Neuronal stem cell (in vitro differentiated cells): ENCODE data around the gene RUNX1.
A peak's percentile ranks its signal among the peaks of the same experiment; 100 is the strongest.

Experiments
- DNase-seq: peaks from one replicate; pipeline ENCODE4 v3.0.0-alpha.2; 2013; ENCODE audit warnings: low spot score
- H2AFZ ChIP-seq: one replicate; pipeline ENCODE4 v1.6.1; 2013; ENCODE audit warnings: mild to moderate bottlenecking, low read length, inconsistent platforms
- H2AK5ac ChIP-seq: 2 replicates; pipeline ENCODE4 v1.6.1; 2013; ENCODE audit warnings: low read depth, mild to moderate bottlenecking, inconsistent platforms, low read length, moderate library complexity, mixed read lengths
- H2BK120ac ChIP-seq: 2 replicates; pipeline ENCODE4 v1.6.1; 2013; ENCODE audit warnings: low read depth, mild to moderate bottlenecking, inconsistent platforms, low read length, moderate library complexity, mixed read lengths
- H2BK12ac ChIP-seq: one replicate; pipeline ENCODE4 v1.6.1; 2013; ENCODE audit warnings: low read length, inconsistent platforms
- H2BK15ac ChIP-seq: 2 replicates; pipeline ENCODE4 v1.6.1; 2013; ENCODE audit warnings: mild to moderate bottlenecking, low read length, inconsistent platforms, mixed read lengths
- H2BK5ac ChIP-seq: one replicate; pipeline ENCODE4 v1.6.1; 2013; ENCODE audit warnings: inconsistent platforms, mild to moderate bottlenecking, low read length, moderate library complexity
- H3K14ac ChIP-seq: one replicate; pipeline ENCODE4 v1.6.1; 2013; ENCODE audit warnings: low read length, inconsistent platforms
- H3K18ac ChIP-seq: 2 replicates; pipeline ENCODE4 v1.6.1; 2013; ENCODE audit warnings: low read length, inconsistent platforms
- H3K23ac ChIP-seq: 2 replicates; pipeline ENCODE4 v1.6.1; 2013; ENCODE audit warnings: low read depth, mild to moderate bottlenecking, mixed read lengths, low read length, inconsistent platforms; ENCODE audit not compliant: poor library complexity
- H3K27ac ChIP-seq: replicated peaks from 3 replicates; pipeline ENCODE4 v1.5.1; 2013; ENCODE audit warnings: low read length, inconsistent platforms
- H3K27me3 ChIP-seq, 3 experiments: 2 replicates each; pipeline ENCODE4 v1.6.1; 2013; ENCODE audit warnings: low read length in 3 of 3, mild to moderate bottlenecking in 2 of 3, inconsistent platforms in 1 of 3, low read depth in 1 of 3, mixed read lengths in 1 of 3, moderate library complexity in 1 of 3; ENCODE audit not compliant: control insufficient read depth in 3 of 3, insufficient read depth in 3 of 3
- H3K36me3 ChIP-seq, 2 donors: replicated peaks in 1 of 2; 2 replicates each; pipeline ENCODE4 v1.6.1; 2013; ENCODE audit warnings: low read length in 2 of 2; ENCODE audit not compliant: control insufficient read depth in 2 of 2, insufficient read depth in 2 of 2
- H3K4ac ChIP-seq: 2 replicates; pipeline ENCODE4 v1.6.1; 2013; ENCODE audit warnings: inconsistent platforms, mild to moderate bottlenecking, low read length, moderate library complexity
- H3K4me1 ChIP-seq, 2 donors: 1 replicate in 1 of 2; 2 replicates in 1 of 2; pipeline ENCODE4 v1.6.1; 2013; ENCODE audit warnings: low read length in 2 of 2, low read depth in 1 of 2; ENCODE audit not compliant: control insufficient read depth in 2 of 2, insufficient read depth in 1 of 2
- H3K4me2 ChIP-seq: one replicate; pipeline ENCODE4 v1.6.1; 2013; ENCODE audit warnings: mild to moderate bottlenecking, low read length, inconsistent platforms; ENCODE audit not compliant: insufficient read depth, poor library complexity, severe bottlenecking
- H3K4me3 ChIP-seq, 2 donors: 2 replicates each; pipeline ENCODE4 v1.5.1; 2013; ENCODE audit warnings: low read length in 2 of 2, mild to moderate bottlenecking in 2 of 2, inconsistent platforms in 1 of 2, moderate library complexity in 1 of 2
- H3K79me1 ChIP-seq: one replicate; pipeline ENCODE4 v1.6.1; 2013; ENCODE audit warnings: low read depth, mild to moderate bottlenecking, inconsistent platforms, low read length, moderate library complexity
- H3K9ac ChIP-seq: one replicate; pipeline ENCODE4 v1.6.1; 2013; ENCODE audit warnings: mild to moderate bottlenecking, low read depth, low read length, inconsistent platforms; ENCODE audit not compliant: poor library complexity
- H3K9me3 ChIP-seq, 2 donors: replicated peaks in 1 of 2; 2 replicates each; pipeline versions ENCODE3 to v1.6.1; 2013; ENCODE audit warnings: low read length in 2 of 2, mild to moderate bottlenecking in 2 of 2, inconsistent platforms in 1 of 2, low read depth in 1 of 2, mixed read lengths in 1 of 2, moderate library complexity in 1 of 2; ENCODE audit not compliant: control insufficient read depth in 2 of 2, insufficient read depth in 1 of 2
- H4K8ac ChIP-seq: one replicate; pipeline ENCODE4 v1.6.1; 2013; ENCODE audit warnings: low read depth, mild to moderate bottlenecking, inconsistent platforms, low read length, moderate library complexity
- H4K91ac ChIP-seq: one replicate; pipeline ENCODE4 v1.6.1; 2013; ENCODE audit warnings: low read length, low read depth, mild to moderate bottlenecking, inconsistent platforms; ENCODE audit not compliant: poor library complexity
- WGBS, 2 donors: extraction: QIAGEN DNeasy Blood & Tissue Kit; methylation state at CpG; one replicate each; pipeline ENCODE4 v1.1.7; 2013; ENCODE audit warnings: missing lambda C conversion rate in 2 of 2, mixed read lengths in 1 of 2; ENCODE audit not compliant: insufficient read length in 2 of 2, insufficient replicate concordance in 1 of 2; ENCODE audit errors: extremely low coverage in 2 of 2; 5-methylcytosine and 5-hydroxymethylcytosine counted together

RUNX1 gene

DNA sequence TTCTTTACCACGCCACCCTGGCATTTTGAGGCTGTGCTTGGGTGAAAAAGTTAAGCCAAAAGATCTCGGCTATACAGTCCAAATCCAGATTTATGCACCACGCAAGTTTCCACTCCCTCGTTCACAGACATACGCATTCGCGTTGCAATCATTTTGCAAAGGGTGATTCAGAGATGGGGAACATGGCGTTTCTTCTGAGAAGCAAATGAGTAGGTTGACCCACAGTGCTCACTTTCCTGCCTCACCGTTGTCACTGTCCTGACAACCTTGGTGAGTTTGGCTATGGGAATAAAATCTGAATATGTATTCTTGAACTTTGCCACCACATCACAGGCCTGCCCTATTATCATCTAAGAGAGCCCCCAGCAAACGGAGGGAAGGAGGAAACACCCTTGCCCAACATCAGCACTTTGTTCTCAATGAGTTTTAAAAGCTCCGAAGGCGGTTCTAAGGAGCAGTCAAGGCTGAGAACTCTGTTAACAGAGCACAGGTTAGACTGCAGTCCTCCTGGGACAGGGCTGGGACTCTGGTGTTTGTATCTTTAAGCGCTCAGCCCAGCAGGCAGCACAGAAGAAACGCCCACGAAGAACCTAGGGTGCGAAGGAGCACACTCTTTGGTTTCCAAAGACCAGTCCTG is 86.4 kb downstream of the RUNX1 start:
- H3K27ac ChIP-seq, result no peak overlapping the region
- H3K4me3 ChIP-seq, result no peak overlapping the region
- H3K14ac ChIP-seq, result no peak overlapping the region
- no peaks in the 10 kb centered on the region for H3K9me3 ChIP-seq
- H3K9ac ChIP-seq, result no peak overlapping the region
- H2BK15ac ChIP-seq, result no peak overlapping the region
- peaks cover 0 to 6% of the 10 kb centered on the region in 2 donors for H3K4me1 ChIP-seq
- no peak overlapping the region for H4K8ac ChIP-seq
- H2AFZ ChIP-seq, result no peak overlapping the region
- H2BK5ac ChIP-seq, result no peak overlapping the region
- no peak overlapping the region for H3K4me2 ChIP-seq
- H3K23ac ChIP-seq, result no peak overlapping the region
- H2BK120ac ChIP-seq, result no peak overlapping the region
- H3K36me3 ChIP-seq, result no peaks in the 10 kb centered on the region
- H3K27me3 ChIP-seq, result no peaks in the 10 kb centered on the region
- no peak overlapping the region for H2BK12ac ChIP-seq
- H3K79me1 ChIP-seq, result no peaks in the 10 kb centered on the region
- no peak overlapping the region for H3K18ac ChIP-seq
- no peak overlapping the region for H4K91ac ChIP-seq
- H2AK5ac ChIP-seq, result no peak overlapping the region
- no peak overlapping the region for H3K4ac ChIP-seq
- no CpG with 5 or more reads among the region's 16 CpGs for WGBS, 2 donors
- no peak for DNase-seq

DNA sequence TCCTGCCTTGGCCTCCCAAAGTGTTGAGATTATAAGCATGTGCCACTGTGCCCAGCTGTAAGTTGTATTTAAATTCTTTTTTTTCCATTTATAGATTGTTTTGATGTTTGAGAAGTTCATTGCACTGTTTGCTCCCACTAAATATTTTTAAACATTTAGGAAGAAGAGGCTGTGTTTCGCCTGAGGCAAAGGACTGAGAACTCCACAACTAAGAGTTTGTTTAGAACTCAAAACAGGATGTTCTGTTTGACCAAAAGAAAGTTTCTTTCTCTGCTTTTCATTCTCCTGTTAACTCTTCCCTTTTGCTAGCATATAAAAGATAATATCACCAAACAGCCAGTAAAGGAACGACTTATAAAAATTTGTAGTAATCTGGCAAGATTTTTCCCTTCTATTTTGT is 87.0 kb downstream of the RUNX1 start:
- no peak overlapping the region for H2AFZ ChIP-seq
- H2BK15ac ChIP-seq, result no peak overlapping the region
- no peaks in the 10 kb centered on the region for H3K27me3 ChIP-seq
- no peak overlapping the region for H3K27ac ChIP-seq
- no peak overlapping the region for H4K8ac ChIP-seq
- H3K4me3 ChIP-seq, result no peak overlapping the region
- no peak overlapping the region for H2BK5ac ChIP-seq
- H3K4me1 ChIP-seq, result peaks cover 0 to 4% of the 10 kb centered on the region in 2 donors
- H2BK120ac ChIP-seq, result no peak overlapping the region
- H3K18ac ChIP-seq, result no peak overlapping the region
- no peak overlapping the region for H4K91ac ChIP-seq
- no peaks in the 10 kb centered on the region for H3K9me3 ChIP-seq
- H3K79me1 ChIP-seq, result no peaks in the 10 kb centered on the region
- no peak overlapping the region for H3K23ac ChIP-seq
- no peak overlapping the region for H2AK5ac ChIP-seq
- H3K4ac ChIP-seq, result no peak overlapping the region
- H3K4me2 ChIP-seq, result no peak overlapping the region
- no peaks in the 10 kb centered on the region for H3K36me3 ChIP-seq
- H3K14ac ChIP-seq, result no peak overlapping the region
- no peak for DNase-seq
- WGBS, 2 donors, result no CpG with 5 or more reads among the region's 2 CpGs
- H2BK12ac ChIP-seq, result no peak overlapping the region
- no peak overlapping the region for H3K9ac ChIP-seq

DNA sequence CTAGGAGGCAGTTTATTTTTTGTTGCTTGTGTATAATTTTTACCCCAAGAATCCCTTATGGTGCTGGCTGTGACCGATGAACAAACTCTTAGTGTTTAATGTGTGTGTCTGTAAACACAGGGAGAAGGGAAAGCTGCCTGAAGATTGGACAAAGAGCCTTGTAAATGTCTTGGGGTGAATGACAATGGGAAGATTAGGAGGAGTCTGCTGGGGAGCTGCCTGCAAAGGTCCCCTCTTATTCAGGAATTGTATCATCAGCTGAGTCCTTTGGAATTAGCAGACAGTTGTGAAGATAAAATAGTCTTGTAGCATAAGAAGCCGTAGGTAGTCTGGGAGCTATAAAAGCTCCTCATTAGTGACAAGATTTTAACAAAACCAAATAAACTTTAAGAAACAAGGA is 88.4 kb downstream of the RUNX1 start:
- H2AK5ac ChIP-seq, result no peak overlapping the region
- no CpG with 5 or more reads among the region's 2 CpGs for WGBS, 2 donors
- H3K27ac ChIP-seq, result no peak overlapping the region
- H3K23ac ChIP-seq, result no peak overlapping the region
- no peak overlapping the region for H3K4ac ChIP-seq
- no peak overlapping the region for H4K8ac ChIP-seq
- no peak overlapping the region for H2BK15ac ChIP-seq
- DNase-seq, result no peak
- no peak overlapping the region for H3K4me2 ChIP-seq
- H2BK5ac ChIP-seq, result no peak overlapping the region
- no peak overlapping the region for H3K4me3 ChIP-seq
- H3K9ac ChIP-seq, result no peak overlapping the region
- no peak overlapping the region for H2BK120ac ChIP-seq
- H2AFZ ChIP-seq, result no peak overlapping the region
- no peaks in the 10 kb centered on the region for H3K79me1 ChIP-seq
- no peaks in the 10 kb centered on the region for H3K36me3 ChIP-seq
- H3K4me1 ChIP-seq, result peaks cover 0 to 4% of the 10 kb centered on the region in 2 donors
- H2BK12ac ChIP-seq, result no peak overlapping the region
- H3K14ac ChIP-seq, result no peak overlapping the region
- H3K18ac ChIP-seq, result no peak overlapping the region
- H3K9me3 ChIP-seq, result no peaks in the 10 kb centered on the region
- H3K27me3 ChIP-seq, result no peaks in the 10 kb centered on the region
- no peak overlapping the region for H4K91ac ChIP-seq

DNA sequence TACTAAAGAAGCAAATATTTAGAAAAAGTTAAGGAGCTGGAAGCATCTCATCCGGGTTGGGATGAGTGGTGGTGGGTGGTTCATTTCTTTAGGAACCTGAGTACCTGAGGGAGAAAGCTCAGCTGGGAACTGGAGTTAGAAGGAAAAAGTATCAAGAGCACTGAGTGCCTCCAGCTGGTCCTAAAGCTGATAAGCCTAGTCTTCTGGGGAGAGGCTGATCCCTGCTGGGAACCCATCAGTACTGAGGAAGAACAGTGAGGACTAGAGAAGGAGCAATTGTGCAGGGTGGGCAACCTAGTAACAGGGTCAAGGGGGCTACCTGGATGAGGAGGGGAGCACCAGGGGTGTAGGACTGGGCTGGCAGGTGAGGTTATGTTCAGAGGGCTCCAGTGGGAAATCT is 89.5 kb downstream of the RUNX1 start:
- Histone ChIP-seq H3K18ac (peak overlapping the region; percentile 11), H2BK120ac (no peak overlapping the region), H2BK5ac (no peak overlapping the region), H3K4me2 (no peak overlapping the region), H2BK12ac (no peak overlapping the region), H3K4me3 (no peak overlapping the region), H4K8ac (no peak overlapping the region), H3K79me1 (no peaks in the 10 kb centered on the region), H3K9me3 (no peaks in the 10 kb centered on the region), H2BK15ac (no peak overlapping the region), H3K14ac (no peak overlapping the region), H3K4ac (no peak overlapping the region), H4K91ac (no peak overlapping the region), H3K4me1 (peaks cover 0 to 3% of the 10 kb centered on the region in 2 donors), H2AK5ac (no peak overlapping the region), H3K23ac (no peak overlapping the region), H3K9ac (no peak overlapping the region), H3K27me3 (no peaks in the 10 kb centered on the region), H3K36me3 (no peaks in the 10 kb centered on the region), H2AFZ (no peak overlapping the region), H3K27ac (no peak overlapping the region)
- no CpG with 5 or more reads among the region's 1 CpG for WGBS, 2 donors
- DNase-seq, result no peak
